K562 (cell line): Measurements from ENCODE around the gene RPTOR. TPM values are rescaled to one million over a fixed set of nuclear protein-coding genes. Genes with fewer than 3 reads are reported as not detected.

ENCODE experiments used
- C11orf30 ChIP-seq: fragments of 450-650 bp; IDR thresholded peaks from 2 replicates; pipeline ENCODE4 v1.6.1; 2016; ENCODE audit warnings: low read depth, mild to moderate bottlenecking
- DEAF1 ChIP-seq: fragments of 450-650 bp; formaldehyde crosslinking; IDR thresholded peaks from 2 replicates; pipeline ENCODE4 v1.4.0; 2020; ENCODE audit warnings: mild to moderate bottlenecking, moderate library complexity
- DIDO1 ChIP-seq: fragments of 450-650 bp; IDR thresholded peaks from 2 replicates; pipeline ENCODE4 v1.6.1; 2016; ENCODE audit warnings: low read depth, missing biosample characterization, missing genetic modification characterization
- ETS1 ChIP-seq: conservative IDR thresholded peaks from 2 replicates; pipeline ENCODE4 v1.6.1; 2011; ENCODE audit warnings: low read depth, mild to moderate bottlenecking, low read length; ENCODE audit not compliant: control insufficient read depth
- HOXB6 ChIP-seq: fragments of 250-450 bp; sonication (Bioruptor Pico); IDR thresholded peaks from 2 replicates; pipeline ENCODE4 v1.5.1; 2022; ENCODE audit warnings: mild to moderate bottlenecking, borderline replicate concordance
- IFI16 ChIP-seq: fragments of 250-450 bp; sonication (Bioruptor Pico); IDR thresholded peaks from 2 replicates; pipeline ENCODE4 v2.1.2; 2022; ENCODE audit warnings: mild to moderate bottlenecking, inconsistent platforms
- KLF10 ChIP-seq: fragments of 250-450 bp; sonication (Bioruptor Pico); IDR thresholded peaks from 2 replicates; pipeline ENCODE4 v1.6.1; 2021; ENCODE audit warnings: matching md5 sums
- MBD2 ChIP-seq: sonication (generic); IDR thresholded peaks from 2 replicates; pipeline ENCODE4 v1.6.1; 2016; ENCODE audit warnings: low read depth, borderline replicate concordance
- MEIS2 ChIP-seq: fragments of 450-650 bp; IDR thresholded peaks from 2 replicates; pipeline ENCODE4 v1.6.1; 2014; ENCODE audit warnings: mild to moderate bottlenecking; ENCODE audit not compliant: partially characterized antibody
- MYC ChIP-seq, 2 experiments: fragments of 250-450 bp in 1 of 2; sonication (Bioruptor Pico) in 1 of 2; IDR thresholded peaks; 2 replicates each; pipeline versions ENCODE4 v1.5.1 to v1.6.1; 2012 to 2021; ENCODE audit warnings: low read depth in 2 of 2, borderline replicate concordance in 1 of 2, improper control_type of control experiment in 1 of 2, low read length in 1 of 2, mild to moderate bottlenecking in 1 of 2, moderate library complexity in 1 of 2
- PHB2 ChIP-seq: fragments of 450-650 bp; IDR thresholded peaks from 2 replicates; pipeline ENCODE4 v1.6.1; 2017; ENCODE audit warnings: low read depth
- PML ChIP-seq: IDR thresholded peaks from 2 replicates; pipeline ENCODE4 v1.6.1; 2012; ENCODE audit warnings: low read length, inconsistent platforms
- PPARD ChIP-seq: fragments of 250-450 bp; sonication (Bioruptor Pico); IDR thresholded peaks from 2 replicates; pipeline ENCODE4 v1.8.0; 2022; ENCODE audit warnings: inconsistent platforms, mild to moderate bottlenecking, moderate library complexity
- RBM15 ChIP-seq: fragments of 200-400 bp; formaldehyde crosslinking; IDR thresholded peaks from 2 replicates; pipeline ENCODE4 v1.6.1; 2018; ENCODE audit warnings: mild to moderate bottlenecking, low read length, moderate library complexity; ENCODE audit not compliant: insufficient read depth
- RFX7 ChIP-seq: fragments of 250-450 bp; sonication (Bioruptor Pico); IDR thresholded peaks from 2 replicates; pipeline ENCODE4 v1.5.1; 2021; ENCODE audit warnings: mild to moderate bottlenecking
- SMAD2 ChIP-seq: fragments of 150-350 bp; IDR thresholded peaks from 2 replicates; pipeline ENCODE4 v1.6.1; 2014; ENCODE audit warnings: low read depth, mild to moderate bottlenecking, low read length
- SMAD3 ChIP-seq: fragments of 450-650 bp; formaldehyde crosslinking; conservative IDR thresholded peaks from 2 replicates; pipeline ENCODE4 v1.4.0; 2020; ENCODE audit warnings: mild to moderate bottlenecking
- SP1 ChIP-seq: sonication (generic); formaldehyde crosslinking; IDR thresholded peaks from 2 replicates; pipeline ENCODE4 v1.8.1; 2022; ENCODE audit warnings: mild to moderate bottlenecking, missing genetic modification reagents
- ZBTB1 ChIP-seq: sonication (generic); formaldehyde crosslinking; IDR thresholded peaks from 2 replicates; pipeline ENCODE4 v1.8.1; 2023; ENCODE audit warnings: missing genetic modification reagents, low read depth, mild to moderate bottlenecking, borderline replicate concordance
- ZBTB26 ChIP-seq: fragments of 450-650 bp; formaldehyde crosslinking; IDR thresholded peaks from 2 replicates; pipeline ENCODE4 v1.4.0; 2022; ENCODE audit warnings: missing genetic modification characterization
- ZFX ChIP-seq: sonication (generic); formaldehyde crosslinking; IDR thresholded peaks from 2 replicates; pipeline ENCODE4 v1.8.0; 2022; ENCODE audit warnings: mild to moderate bottlenecking, missing genetic modification reagents, moderate library complexity
- ZNF121 ChIP-seq: sonication (generic); formaldehyde crosslinking; conservative IDR thresholded peaks from 2 replicates; pipeline ENCODE4 v1.8.0; 2022; ENCODE audit warnings: missing genetic modification reagents
- ZNF24 ChIP-seq: fragments of 450-650 bp; IDR thresholded peaks from 2 replicates; pipeline ENCODE4 v1.6.1; 2016
- ZNF561 ChIP-seq: fragments of 450-650 bp; formaldehyde crosslinking; conservative IDR thresholded peaks from 2 replicates; pipeline ENCODE4 v1.4.0; 2020; ENCODE audit warnings: mild to moderate bottlenecking, moderate library complexity
- polyA plus RNA-seq, 8 experiments: library from polyadenylated mRNA; depleted of rRNA in 4 of 8; stranded (reverse) in 5 of 8; unstranded in 3 of 8; fragments of >200 nt; fragmentation: Nextera tagmentation in 2 of 8; fragmentation: Illumina TruSeq in 1 of 8; extraction: Ambion mirVana in 2 of 8; extraction: Trizol in 1 of 8; gene quantifications; 2 replicates each; pipeline versions ENCODE4 v1.2.1 to v1.2.3, GENCODE V29; 2011 to 2014; ENCODE audit warnings: inconsistent platforms in 1 of 8, missing spikeins in 1 of 8
- total RNA-seq, 7 experiments: library from RNA; depleted of rRNA in 6 of 7; stranded (reverse); fragments of >200 nt in 6 of 7; fragmentation: Illumina TruSeq in 2 of 7; extraction: Trizol in 2 of 7; gene quantifications; 2 replicates each; pipeline versions ENCODE4 v1.2.1 to v1.2.3, GENCODE V29; 2011 to 2021; ENCODE audit warnings: low replicate concordance in 1 of 7

The RPTOR gene
- total and polyA plus RNA-seq, 9 of the 15 experiments (the other 6 are each of a cell fraction or from before 2014, with no cell fraction given): 0.24 to 54.1 (median 10.2) TPM

GRCh38 chr17:80575057-80575875, 30.6 kb downstream of the RPTOR start (continued):
- TF ChIP-seq RBM15 (no peak), MEIS2 (peak; percentile 68), ZBTB1 (CRISPR knock-in tag) (no peak), PPARD (CRISPR knock-in tag) (no peak), MBD2 (no peak), SMAD2 (no peak), ETS1 (peak; percentile 69; the same call in 1 of the 2 replicates), PML (no peak), PHB2 (no peak), ZNF561 (CRISPR knock-in tag) (no peak), RFX7 (CRISPR knock-in tag) (no peak), ZBTB26 (no peak), MYC (IDR thresholded peaks at IDR 0.05; ENCODE audit: low read depth, low read length) (peak; percentile 97), MYC (CRISPR knock-in tag; IDR thresholded peaks at IDR 0.05; ENCODE audit: borderline replicate concordance, low read depth) (peak; percentile 70; the same call in 1 of the 2 replicates), ZFX (CRISPR knock-in tag) (no peak), DIDO1 (tag) (no peak), ZNF24 (peak; percentile 80; the same call in 1 of the 2 replicates), KLF10 (CRISPR knock-in tag) (no peak), SP1 (CRISPR knock-in tag) (peak; percentile 33; the same call in 1 of the 2 replicates), HOXB6 (CRISPR knock-in tag) (no peak; the same call in 1 of the 2 replicates), IFI16 (CRISPR knock-in tag) (no peak), ZNF121 (no peak), C11orf30 (no peak), DEAF1 (peak; percentile 86), SMAD3 (CRISPR knock-in tag) (no peak)
